GM18951 (cell line): ENCODE measurements around the gene SUMF1.

Experiments
- POLR2A ChIP-seq: IDR thresholded peaks from 4 replicates; pipeline ENCODE4 v1.6.1; 2011; ENCODE audit warnings: mild to moderate bottlenecking; ENCODE audit not compliant: insufficient read length, insufficient read depth; ENCODE audit errors: extremely low read depth
- in situ Hi-C: fragments of 300-500 bp; cut with MboI; formaldehyde crosslinking; loops from one replicate; pipeline ENCODE4 v1.12.0; 2022; ENCODE audit warnings: low sequenced_read_pairs, mixed read lengths, inconsistent platforms; ENCODE audit not compliant: unreplicated experiment

The SUMF1 gene

DNA sequence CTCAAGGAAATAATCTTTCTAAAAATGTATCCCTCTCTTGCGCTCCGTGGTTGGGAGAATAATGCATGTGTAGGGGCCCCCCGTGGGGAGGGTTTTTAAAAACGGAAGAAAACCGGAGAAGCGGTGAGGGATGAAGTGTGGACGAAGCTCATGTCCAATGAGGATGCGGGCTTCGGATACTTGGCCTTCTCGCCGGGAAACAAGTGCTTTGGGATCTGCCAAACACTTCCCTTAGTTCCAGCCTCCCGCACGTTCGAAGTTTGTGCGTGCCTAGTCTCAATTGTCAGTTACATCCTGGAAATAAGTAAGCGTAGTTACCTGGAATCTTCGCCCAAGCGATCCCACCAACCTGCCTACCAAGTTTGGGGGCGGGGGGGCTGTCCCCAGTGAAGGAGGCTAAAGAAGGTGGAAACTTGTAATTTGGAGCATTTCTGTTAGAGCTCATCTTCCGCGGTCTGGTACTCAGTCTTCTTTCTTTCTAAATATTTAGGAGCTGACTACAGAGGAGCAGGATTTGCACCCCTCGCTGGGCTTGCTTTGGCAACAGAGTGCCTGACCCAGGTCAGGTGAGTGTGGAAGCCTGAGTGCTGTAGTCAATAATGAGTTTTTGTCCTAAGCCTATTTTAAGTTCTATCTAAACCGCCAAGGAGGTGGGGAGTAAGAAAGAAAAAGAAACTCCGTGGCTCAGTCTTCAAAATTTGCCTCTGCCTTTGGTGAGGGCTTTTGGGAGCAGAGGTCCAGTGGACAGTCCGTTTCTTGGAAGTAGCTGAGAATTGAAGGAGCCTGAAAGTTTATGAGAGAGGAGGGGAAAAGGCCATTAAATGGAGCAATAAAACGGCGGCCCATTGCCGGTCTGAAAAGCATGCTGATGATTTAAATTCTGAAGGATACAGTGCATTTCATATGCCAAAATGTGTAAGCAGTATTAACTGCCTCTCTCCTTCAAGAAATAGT is 27.1 kb upstream of the SUMF1 start:
- TF ChIP-seq POLR2A: no peak

DNA sequence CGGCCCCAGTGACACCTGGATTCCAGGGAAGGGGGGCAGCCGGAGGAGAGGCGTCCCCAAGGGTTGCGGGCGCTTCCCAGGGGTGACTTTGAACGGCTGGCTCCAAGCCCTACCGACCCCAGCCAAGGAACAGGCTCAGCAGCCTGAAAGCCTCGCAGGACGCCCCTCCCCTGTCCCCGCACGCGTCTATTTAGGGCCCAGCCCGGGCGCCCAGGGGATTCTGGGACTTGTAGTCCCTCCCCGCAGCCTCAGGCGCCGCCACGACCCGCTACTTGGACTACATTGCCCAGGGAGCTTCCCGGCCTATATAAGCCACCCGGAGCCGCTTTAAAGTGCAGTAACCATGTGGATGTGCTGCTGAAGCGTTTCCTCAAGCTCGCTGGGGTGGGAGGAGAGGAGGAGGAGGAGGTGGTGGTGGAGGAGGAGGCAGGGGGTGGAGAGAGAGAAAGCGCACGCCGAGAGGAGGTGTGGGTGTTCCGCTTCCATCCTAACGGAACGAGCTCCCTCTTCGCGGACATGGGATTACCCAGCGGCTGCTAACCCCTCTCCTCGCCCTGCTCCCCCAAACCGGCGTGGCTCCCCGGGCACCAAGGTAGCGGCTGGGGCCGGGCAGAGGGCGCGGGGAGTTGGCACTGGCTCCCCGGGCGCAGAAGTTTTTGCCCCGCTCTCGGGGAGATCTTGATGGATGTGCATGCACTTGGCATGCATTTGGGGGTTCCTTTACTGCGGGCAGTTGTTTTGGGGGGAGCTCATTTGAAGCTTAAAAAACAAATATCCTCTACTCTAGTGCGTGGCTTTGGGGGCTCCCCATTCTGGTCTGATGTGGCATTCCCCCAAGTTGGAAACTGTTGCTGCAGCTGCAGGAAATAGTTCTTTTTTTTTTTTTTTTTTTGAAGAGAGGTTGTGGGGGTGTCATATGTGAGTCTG is 26.2 kb upstream of the SUMF1 start, which contains the start of gene ITPR1:
Gene ITPR1 (plus strand): TSS at position 335 of the 927 bp plus-strand sequence. CDS start 23,144 bp downstream, outside the sequence.
- peak; percentile 99 for TF ChIP-seq POLR2A
- in situ Hi-C loops: no loop called here

More for the DNA sequence above, 27.1 kb upstream of the SUMF1 start:
- in situ Hi-C loops: no loop called here

DNA sequence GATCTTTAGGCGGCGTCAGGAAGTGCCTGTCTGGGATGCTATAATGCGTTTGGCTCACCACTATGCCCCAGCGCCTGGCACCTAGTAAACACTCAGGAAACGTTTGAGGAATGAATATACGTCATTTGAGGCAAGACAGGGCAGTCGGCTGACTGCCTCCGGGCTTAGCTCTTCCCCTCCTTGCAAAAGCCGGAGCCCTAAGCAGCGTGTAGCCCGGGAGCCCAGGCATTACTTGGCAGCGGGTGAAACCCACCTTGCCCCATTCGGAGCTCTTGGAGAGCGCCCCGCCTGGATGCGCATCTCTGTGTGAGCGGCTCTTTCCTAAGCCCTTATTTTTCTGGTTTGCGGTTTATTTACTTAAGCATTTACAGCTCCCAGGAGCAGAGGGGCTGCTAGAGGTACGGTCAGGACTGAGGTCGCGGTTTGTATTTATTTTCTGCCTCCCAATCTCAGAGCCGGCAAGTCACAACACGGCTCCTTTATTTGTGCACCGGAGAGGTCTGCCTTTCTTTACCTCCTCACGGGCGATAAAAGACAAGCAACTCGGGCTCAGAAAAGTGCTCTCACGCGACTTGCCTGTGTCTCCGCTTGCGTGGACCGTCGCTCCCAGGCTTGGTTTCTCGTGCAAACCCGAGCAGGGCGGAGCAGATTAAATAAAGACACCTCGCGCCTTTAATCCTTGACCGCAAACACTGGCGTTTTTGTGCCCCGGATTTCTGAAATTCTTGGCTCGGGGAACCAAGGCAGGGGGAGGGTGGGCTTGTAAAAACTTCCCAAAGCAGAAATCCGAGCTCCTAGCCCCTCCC is 25.3 kb upstream of the SUMF1 start:
- in situ Hi-C loops: no loop called here
- no peak for TF ChIP-seq POLR2A

DNA sequence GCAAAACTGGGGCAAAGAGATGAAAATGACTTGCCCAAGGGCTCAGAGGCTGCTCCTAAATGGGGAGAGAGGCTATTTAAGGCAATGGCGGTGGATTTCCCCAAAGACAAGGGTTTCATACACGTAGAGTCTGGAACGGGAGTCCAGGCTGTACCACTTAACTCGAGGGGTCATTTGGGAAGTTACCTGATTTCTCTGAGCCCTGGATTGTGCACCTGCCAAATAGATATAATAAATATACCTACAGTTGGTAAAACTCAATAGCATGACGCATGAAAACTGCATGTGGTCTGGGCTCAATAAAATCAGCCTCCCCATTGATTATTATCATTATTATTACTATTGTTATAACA is 24.8 kb upstream of the SUMF1 start:
- in situ Hi-C loops: no loop called here
- TF ChIP-seq POLR2A: no peak

DNA sequence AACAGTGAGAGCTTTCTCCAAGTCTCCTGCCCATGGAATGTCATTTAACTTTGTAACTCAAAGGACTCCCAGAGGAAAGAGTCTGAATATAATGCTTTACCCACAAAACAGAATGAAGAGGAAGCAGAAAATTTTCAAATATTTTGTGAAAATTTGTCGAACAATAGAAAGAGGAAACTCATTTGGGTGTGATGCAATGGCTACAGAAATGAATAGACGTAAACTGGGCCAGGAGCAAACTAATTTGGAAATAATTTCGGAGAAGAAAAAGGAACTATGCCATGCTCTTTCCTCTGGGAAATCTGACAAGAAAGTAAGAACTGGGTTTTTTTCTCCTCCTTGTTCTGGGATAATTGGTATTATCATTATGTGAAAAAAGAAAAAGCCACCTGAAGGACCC is 11.2 kb upstream of the SUMF1 start:
- no peak for TF ChIP-seq POLR2A
- in situ Hi-C loops: no loop called here

DNA sequence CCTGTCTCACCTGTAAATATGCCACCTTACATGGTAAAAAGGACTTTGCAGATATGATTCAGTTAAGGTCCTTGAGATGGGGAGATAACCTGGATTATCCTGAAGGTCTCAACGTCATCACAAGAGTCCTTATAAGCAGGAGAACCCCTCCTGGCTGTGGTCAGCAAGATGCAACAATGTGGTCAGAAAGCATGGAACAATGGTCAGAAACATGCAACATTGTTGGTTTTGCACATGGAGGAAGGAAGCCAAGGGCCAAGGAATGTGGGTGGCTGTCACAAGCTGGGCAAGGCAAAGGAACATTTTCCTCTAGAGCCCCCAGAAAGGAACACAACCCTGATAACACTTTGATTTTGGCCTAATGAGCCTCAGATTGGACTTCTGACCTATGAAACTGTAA is 9.4 kb upstream of the SUMF1 start:
- no peak for TF ChIP-seq POLR2A
- in situ Hi-C loops: no loop called here

DNA sequence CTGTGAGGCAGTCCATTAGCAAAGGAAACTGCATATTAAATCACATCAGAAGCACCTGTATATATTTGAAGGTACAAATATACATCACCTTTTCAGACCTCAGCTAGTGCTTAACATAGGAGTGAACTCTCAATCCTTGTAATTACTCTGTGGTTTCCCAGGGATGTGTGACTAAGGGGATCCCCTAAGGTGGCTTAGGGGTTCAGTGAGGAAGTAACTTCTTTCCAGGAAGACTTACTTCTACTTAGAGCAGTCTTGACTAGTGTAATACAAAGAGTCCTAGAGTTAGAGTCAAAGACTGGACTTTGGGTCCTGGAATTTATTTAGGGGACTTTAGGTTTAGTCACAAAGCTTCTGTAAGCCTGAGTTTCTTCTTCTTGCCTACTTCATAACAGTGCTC is 8.7 kb upstream of the SUMF1 start:
- no peak for TF ChIP-seq POLR2A
- in situ Hi-C loops: no loop called here

DNA sequence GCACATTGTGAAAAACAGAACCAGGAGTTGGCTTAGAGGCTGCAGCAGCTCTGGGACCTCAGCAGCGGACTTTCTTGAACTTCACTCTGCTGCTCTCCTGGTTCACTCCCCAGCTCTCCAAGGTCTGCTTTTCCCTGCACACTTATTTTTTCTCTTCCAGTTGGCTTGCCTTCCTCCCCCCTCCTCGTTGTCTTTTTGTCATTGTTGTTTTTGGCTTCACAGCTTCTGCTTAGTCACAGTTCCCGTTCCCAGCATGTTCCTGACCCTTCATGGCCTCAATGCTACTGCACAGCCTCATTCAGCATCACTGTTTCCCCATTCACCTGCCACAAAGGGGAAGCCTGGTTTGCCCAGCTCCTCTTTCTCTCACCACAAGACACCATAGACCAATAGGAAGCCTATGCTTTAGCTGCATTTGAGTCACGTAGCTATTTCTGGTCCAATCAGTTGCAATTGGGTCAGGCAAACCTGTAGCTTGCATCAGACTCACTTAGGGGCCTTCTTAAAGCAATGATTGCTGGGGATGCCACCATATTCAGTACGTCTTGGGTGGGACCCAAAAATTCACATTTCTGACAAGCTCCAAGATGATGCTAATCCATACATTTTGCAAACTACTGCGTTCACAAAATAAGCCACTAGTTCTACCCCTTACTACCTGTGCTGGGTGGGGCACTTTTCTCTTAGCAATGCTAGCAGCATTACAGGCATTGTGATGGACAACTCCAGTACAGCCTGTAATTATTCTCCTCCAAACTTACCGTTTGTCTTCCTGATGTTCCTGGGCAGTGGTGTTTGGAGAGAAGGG is 7.8 kb upstream of the SUMF1 start:
- in situ Hi-C loops: no loop called here
- no peak for TF ChIP-seq POLR2A

DNA sequence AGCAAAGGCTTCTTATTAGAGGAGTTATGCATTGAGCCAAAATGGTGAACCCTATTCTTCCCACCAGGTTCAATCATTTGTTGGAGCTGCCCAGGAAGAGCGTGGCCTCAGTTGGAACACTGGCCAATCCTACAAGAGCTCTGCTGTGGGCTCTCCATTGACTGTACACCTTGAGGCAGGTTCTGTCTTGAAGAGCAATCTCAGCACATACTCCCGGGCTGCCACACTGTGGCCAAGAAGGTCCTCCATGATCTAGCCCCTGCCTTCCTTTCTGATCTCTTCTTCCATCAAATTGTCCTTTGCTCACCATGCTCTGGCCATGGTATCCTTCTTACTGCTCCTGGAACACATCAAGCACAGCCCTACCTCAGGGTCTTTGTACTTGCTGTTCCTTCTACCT is 5.7 kb upstream of the SUMF1 start:
- in situ Hi-C loops: no loop called here
- TF ChIP-seq POLR2A: no peak

DNA sequence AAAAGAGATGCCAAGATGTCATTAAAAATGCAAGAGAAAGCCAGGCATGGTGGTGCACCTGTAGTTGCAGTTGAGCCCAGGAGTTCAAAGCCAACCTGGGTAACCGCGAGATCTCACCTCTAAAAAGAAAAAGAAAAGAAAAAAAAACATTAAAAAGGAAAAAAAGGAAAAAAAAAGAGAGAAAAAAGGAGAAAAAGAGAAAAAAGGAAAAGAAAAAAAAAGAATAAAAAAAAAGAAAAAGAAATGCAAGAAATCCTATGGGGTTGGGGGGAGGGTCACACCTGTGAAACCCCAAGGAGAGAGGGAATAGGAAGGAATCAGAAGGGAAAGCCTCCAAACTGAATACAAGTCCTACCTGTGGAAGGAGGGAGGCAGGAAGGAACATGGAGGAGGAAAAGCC is 5.2 kb upstream of the SUMF1 start:
- no peak for TF ChIP-seq POLR2A
- in situ Hi-C loops: no loop called here

DNA sequence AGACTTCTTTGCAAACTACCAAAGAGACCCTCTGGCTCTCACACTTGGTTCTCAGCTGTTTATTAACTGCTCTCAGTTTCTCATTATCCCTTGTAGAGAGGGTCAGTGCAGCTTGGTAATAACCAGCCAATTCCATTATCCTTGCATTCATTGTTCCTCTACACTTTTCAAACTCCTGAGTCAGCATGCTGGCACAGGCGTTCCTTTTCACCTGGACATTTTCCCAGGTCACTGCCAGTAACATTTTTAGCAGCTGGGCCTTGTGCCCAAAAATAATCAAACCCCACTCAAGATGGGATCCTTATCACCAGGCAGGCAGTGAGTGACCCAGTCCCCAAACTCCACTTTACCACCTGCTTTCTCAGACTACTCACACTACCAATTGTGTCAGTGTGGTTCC is 4.8 kb upstream of the SUMF1 start:
- in situ Hi-C loops: no loop called here
- TF ChIP-seq POLR2A: no peak

DNA sequence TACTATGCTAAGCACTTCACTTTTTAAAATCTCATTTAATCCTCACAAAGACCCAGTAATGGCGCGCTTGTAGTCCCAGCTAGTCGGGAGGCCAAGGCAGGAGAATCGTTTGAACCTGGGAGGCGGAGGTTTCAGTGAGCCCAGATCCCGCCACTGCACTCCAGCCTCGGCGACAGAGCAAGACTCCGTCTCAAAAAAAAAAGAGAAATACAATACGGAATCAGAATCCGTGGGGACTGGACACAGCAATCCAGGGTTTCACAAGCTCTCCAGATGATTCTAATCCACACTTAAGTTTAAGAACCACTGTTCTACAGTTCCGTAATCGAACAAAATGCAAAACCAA is 426 bp upstream of the SUMF1 start:
- in situ Hi-C loops: no loop called here
- no peak for TF ChIP-seq POLR2A

DNA sequence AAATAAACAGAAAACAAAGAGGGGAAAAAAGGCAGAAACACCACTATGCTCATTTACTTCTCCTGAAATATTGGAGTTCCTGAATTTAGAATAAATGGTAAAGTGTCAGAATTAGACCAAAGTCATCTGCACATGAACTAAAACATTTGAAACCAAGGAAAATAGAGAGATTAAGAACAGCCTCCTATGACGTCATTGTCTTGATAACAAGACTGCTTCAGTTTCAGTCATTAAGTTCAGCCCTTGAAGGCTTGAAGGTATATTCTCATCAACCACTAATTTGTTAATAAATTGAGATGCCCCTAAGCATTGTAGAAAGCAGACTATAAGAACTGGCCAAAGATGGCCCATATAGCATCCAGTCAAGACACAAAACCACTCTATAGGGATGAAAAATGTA is 2.5 kb downstream of the SUMF1 start:
- in situ Hi-C loops: no loop called here
- TF ChIP-seq POLR2A: no peak
